HepG2 (cell line): ENCODE results near the gene MPZ. TPM values are rescaled to one million over a fixed set of nuclear protein-coding genes. Genes with fewer than 3 reads are reported as not detected.

Experiments used
- ATAC-seq: fragments of 200-7000 bp; cut with Tn5 transposase; 3 replicates; pipeline ENCODE4 v1.9.1; 2020; ENCODE audit warnings: mild to moderate bottlenecking, moderate library complexity
- BruUV-seq: library from RNA; stranded (reverse); fragments of 400-500 nt; replicated peaks from 2 replicates; lab custom pipeline; 2021; lab: Mats Ljungman, UMichigan
- CTCF ChIA-PET: fragments of 300-600 bp; formaldehyde crosslinking; extraction: SDS; loops from one replicate; lab custom pipeline; 2021; ENCODE audit warnings: low total read pairs, inconsistent platforms, low intra/inter-chr PET ratio; lab: Yijun Ruan, JAX
- POLR2A ChIA-PET: fragments of 350-600 bp; sonication (Branson Sonifier 250); formaldehyde crosslinking; loops from one replicate; lab custom pipeline; 2020; ENCODE audit warnings: antibody characterized with exemption, inconsistent platforms; lab: Yijun Ruan, JAX
- DNase-seq: peaks from one replicate; pipeline ENCODE4 v3.0.0-alpha.2; 2015; ENCODE audit warnings: low spot score
- FAIRE-seq: peaks from 3 replicates; lab custom pipeline; 2011; peaks lifted over from hg19 to GRCh38; lab: Jason Lieb, UNC
- H2AFZ ChIP-seq: one replicate; pipeline ENCODE4 v1.6.1; 2011; ENCODE audit warnings: low read length, inconsistent platforms
- H3K27ac ChIP-seq: fragments of 300-600 bp; 3 replicates; pipeline ENCODE4 v1.8.0; 2011; ENCODE audit warnings: mixed run types, mild to moderate bottlenecking, mixed read lengths, low read length, inconsistent platforms; ENCODE audit not compliant: insufficient read depth; ENCODE audit errors: extremely low read length
- H3K27me3 ChIP-seq, 2 experiments: fragments of 200-600 bp in 1 of 2; 2 replicates in 1 of 2; 3 replicates in 1 of 2; pipeline versions ENCODE4 v1.6.0 to v1.8.0; 2011; ENCODE audit warnings: low read length in 2 of 2, mild to moderate bottlenecking in 2 of 2, moderate library complexity in 2 of 2, inconsistent platforms in 1 of 2; ENCODE audit not compliant: insufficient read depth in 2 of 2, control insufficient read depth in 1 of 2
- H3K36me3 ChIP-seq, 2 experiments: fragments of 200-600 bp in 1 of 2; replicated peaks in 1 of 2; 2 replicates in 1 of 2; 3 replicates in 1 of 2; pipeline versions ENCODE4 v1.5.1 to v1.8.0; 2011; ENCODE audit warnings: low read length in 2 of 2, inconsistent platforms in 1 of 2; ENCODE audit not compliant: insufficient read depth in 2 of 2, control insufficient read depth in 1 of 2
- H3K4me1 ChIP-seq: 2 replicates; pipeline ENCODE4 v1.5.1; 2012; ENCODE audit warnings: low read length, inconsistent platforms; ENCODE audit not compliant: insufficient read depth
- H3K4me2 ChIP-seq: 2 replicates; pipeline ENCODE4 v1.6.0; 2011; ENCODE audit warnings: low read depth, low read length, inconsistent platforms
- H3K4me3 ChIP-seq, 3 experiments: fragments of 200-600 bp in 1 of 3; sonication (generic), shearing (Covaris generic) in 1 of 3; replicated peaks in 1 of 3; 2 replicates each; pipeline ENCODE4 v1.5.1; 2011 to 2016; ENCODE audit warnings: low read length in 3 of 3, inconsistent platforms in 2 of 3, low read depth in 2 of 3, mild to moderate bottlenecking in 2 of 3, control low read depth in 1 of 3, mixed read lengths in 1 of 3; ENCODE audit not compliant: insufficient read depth in 1 of 3
- H3K79me2 ChIP-seq: one replicate; pipeline ENCODE4 v1.6.1; 2011; ENCODE audit warnings: low read length, inconsistent platforms; ENCODE audit not compliant: insufficient read depth
- H3K9ac ChIP-seq: 2 replicates; pipeline ENCODE4 v1.6.0; 2011; ENCODE audit warnings: mild to moderate bottlenecking, low read depth, low read length, inconsistent platforms; ENCODE audit not compliant: insufficient read depth
- H3K9me3 ChIP-seq: 2 replicates; pipeline ENCODE4 v1.5.1; 2012; ENCODE audit warnings: mild to moderate bottlenecking, low read length
- H4K20me1 ChIP-seq: 2 replicates; pipeline ENCODE4 v1.6.0; 2011; ENCODE audit warnings: inconsistent platforms, mild to moderate bottlenecking, low read length, moderate library complexity; ENCODE audit not compliant: insufficient read depth
- KAT8 ChIP-seq: IDR thresholded peaks from 2 replicates; pipeline ENCODE4 v1.6.1; 2016; ENCODE audit warnings: missing genetic modification reagents, missing compliant biosample characterization
- SMARCC2 ChIP-seq: fragments of 450-650 bp; IDR thresholded peaks from 2 replicates; pipeline ENCODE4 v1.6.1; 2017; ENCODE audit warnings: antibody characterized with exemption, mild to moderate bottlenecking
- THAP9 ChIP-seq: sonication (generic); formaldehyde crosslinking; IDR thresholded peaks from 2 replicates; pipeline ENCODE4; 2020; ENCODE audit warnings: missing genetic modification reagents, mild to moderate bottlenecking, borderline replicate concordance
- in situ Hi-C: cut with HindIII; loops from 2 replicates; pipeline ENCODE4 v1.10.0; 2017; ENCODE audit warnings: low pct_unique_long_range_greater_than_20kb; ENCODE audit not compliant: extremely low pct_ligation_motif_present
- intact Hi-C: fragments of 100-400 bp; cut with micrococcal nuclease; formaldehyde crosslinking; loops from one replicate; pipeline ENCODE4 v1.10.0; 2022; ENCODE audit not compliant: unreplicated experiment
- polyA plus RNA-seq, 8 experiments: library from polyadenylated mRNA; depleted of rRNA in 3 of 8; stranded (reverse) in 7 of 8; unstranded in 1 of 8; fragments of >200 nt; fragmentation: Illumina TruSeq in 4 of 8; extraction: Trizol in 4 of 8; gene quantifications; 2 replicates each; pipeline versions ENCODE4 v1.2.1 to v1.2.3, GENCODE V29; 2011 to 2016; ENCODE audit warnings: low read depth in 4 of 8, missing spikeins in 1 of 8, mixed read lengths in 1 of 8; ENCODE audit not compliant: insufficient read depth in 1 of 8
- total RNA-seq, 5 experiments: library from RNA; depleted of rRNA; stranded (reverse); fragments of >200 nt; fragmentation: Illumina TruSeq; extraction: Trizol; gene quantifications; 2 replicates each; pipeline ENCODE4 v1.2.3, GENCODE V29; 2016; ENCODE audit warnings: low read depth in 1 of 5
- TF ChIP-seq, protein P1 (sequence below): sonication (generic); formaldehyde crosslinking; IDR thresholded peaks from 2 replicates; pipeline ENCODE4 v1.8.0; 2022; ENCODE audit warnings: missing genetic modification reagents, mild to moderate bottlenecking, borderline replicate concordance

Gene MPZ
- total and polyA plus RNA-seq, 2 of the 13 experiments (the other 11 are each of a cell fraction or from before 2014, with no cell fraction given), result 18.3 to 24.6 TPM

DNA sequence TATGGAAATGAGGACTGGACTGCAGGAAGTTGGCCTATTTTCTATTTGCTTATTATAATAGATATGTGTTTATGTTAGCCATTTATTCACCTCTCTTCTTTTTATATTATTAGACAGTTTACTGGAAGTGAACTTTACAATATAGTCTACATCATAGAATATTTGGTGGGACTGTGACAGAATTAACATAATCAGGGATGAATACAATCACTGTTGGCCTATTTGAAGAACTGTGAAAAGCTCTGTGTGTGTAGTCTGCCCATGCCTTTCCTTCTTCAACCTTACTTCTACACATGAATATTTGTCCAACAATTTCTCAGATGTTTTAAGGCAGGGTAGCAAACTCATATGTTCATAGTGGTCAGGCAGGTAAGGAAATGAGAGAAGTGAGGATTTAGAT is 12.4 kb downstream of the MPZ start:
- H3K27ac ChIP-seq, result no peak overlapping the region
- H3K79me2 ChIP-seq, result no peaks in the 10 kb centered on the region
- intact Hi-C loops, result no loop called here
- no peak for ATAC-seq
- H3K4me2 ChIP-seq, result no peak overlapping the region
- DNase-seq, result no peak
- ChIA-PET CTCF (no interaction called here), POLR2A (interaction anchor here (1.4 kb wide), 1 partner anchor 9 kb away, joined by 6 read pairs; no protein-coding TSS in a partner anchor)
- H3K27me3 ChIP-seq, result no peaks in the 10 kb centered on the region
- BruUV-seq, result no TSS peak
- peaks cover 8% of the 10 kb centered on the region; the same call in 1 of the 2 replicates for H3K4me1 ChIP-seq
- no peak for FAIRE-seq
- no peaks in the 10 kb centered on the region for H4K20me1 ChIP-seq
- no peak overlapping the region for H2AFZ ChIP-seq
- no peak overlapping the region for H3K9ac ChIP-seq
- TF ChIP-seq, protein P1, sequence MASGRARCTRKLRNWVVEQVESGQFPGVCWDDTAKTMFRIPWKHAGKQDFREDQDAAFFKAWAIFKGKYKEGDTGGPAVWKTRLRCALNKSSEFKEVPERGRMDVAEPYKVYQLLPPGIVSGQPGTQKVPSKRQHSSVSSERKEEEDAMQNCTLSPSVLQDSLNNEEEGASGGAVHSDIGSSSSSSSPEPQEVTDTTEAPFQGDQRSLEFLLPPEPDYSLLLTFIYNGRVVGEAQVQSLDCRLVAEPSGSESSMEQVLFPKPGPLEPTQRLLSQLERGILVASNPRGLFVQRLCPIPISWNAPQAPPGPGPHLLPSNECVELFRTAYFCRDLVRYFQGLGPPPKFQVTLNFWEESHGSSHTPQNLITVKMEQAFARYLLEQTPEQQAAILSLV (CRISPR knock-in tag), result no peak
- TF ChIP-seq KAT8 (CRISPR knock-in tag) (no peak), THAP9 (CRISPR knock-in tag) (no peak), SMARCC2 (no peak)
- no peaks in the 10 kb centered on the region for H3K36me3 ChIP-seq
- in situ Hi-C loops, result no loop called here
- no peaks in the 10 kb centered on the region for H3K9me3 ChIP-seq
- no peak overlapping the region for H3K4me3 ChIP-seq
